H1 (cell line): Measurements from ENCODE around the gene FAM171A1. TPM values are rescaled to one million over a fixed set of nuclear protein-coding genes. Genes with fewer than 3 reads are reported as not detected.

ENCODE experiments used
- CTCF ChIA-PET: fragments of 300-600 bp; sonication (Branson Sonifier 250); formaldehyde crosslinking; loops from one replicate; lab custom pipeline; 2021; ENCODE audit not compliant: partially characterized antibody; lab: Charles Lee
- POLR2A ChIA-PET: fragments of 300-600 bp; sonication (Branson Sonifier 250); formaldehyde crosslinking; loops from one replicate; lab custom pipeline; 2021; ENCODE audit warnings: inconsistent platforms; ENCODE audit not compliant: partially characterized antibody; lab: Charles Lee
- DNase-seq, 2 experiments: peaks; one replicate each; pipeline versions ENCODE4 v3.0.0 to v3.0.0-alpha.2; 2010 to 2022; ENCODE audit warnings: low spot score in 2 of 2, low read depth in 1 of 2, mixed read lengths in 1 of 2
- FAIRE-seq: peaks from 2 replicates; lab custom pipeline; 2011; peaks lifted over from hg19 to GRCh38; lab: Jason Lieb, UNC
- H2AFZ ChIP-seq: 2 replicates; pipeline ENCODE4 v1.8.1; 2012; ENCODE audit warnings: low read length, inconsistent platforms
- H2AK5ac ChIP-seq: 2 replicates; pipeline ENCODE4 v1.6.1; 2013; ENCODE audit warnings: low read depth, low read length
- H2BK120ac ChIP-seq: replicated peaks from 2 replicates; pipeline ENCODE3; 2013; ENCODE audit warnings: low read depth, low read length, inconsistent platforms
- H2BK12ac ChIP-seq: 2 replicates; pipeline ENCODE4 v1.6.1; 2013; ENCODE audit warnings: low read depth, low read length
- H2BK15ac ChIP-seq: 2 replicates; pipeline ENCODE4 v1.6.1; 2013; ENCODE audit warnings: low read length
- H2BK20ac ChIP-seq: 2 replicates; pipeline ENCODE4 v1.6.1; 2013; ENCODE audit warnings: low read length
- H2BK5ac ChIP-seq: 2 replicates; pipeline ENCODE4 v1.6.1; 2013; ENCODE audit warnings: low read depth, low read length
- H3K14ac ChIP-seq: 2 replicates; pipeline ENCODE4 v1.6.1; 2013; ENCODE audit warnings: inconsistent platforms; ENCODE audit not compliant: insufficient read length
- H3K18ac ChIP-seq: 2 replicates; pipeline ENCODE4 v1.6.1; 2013; ENCODE audit warnings: low read length; ENCODE audit errors: extremely low read depth
- H3K23ac ChIP-seq: 2 replicates; pipeline ENCODE4 v1.6.1; 2013; ENCODE audit warnings: inconsistent platforms; ENCODE audit not compliant: insufficient read length
- H3K23me2 ChIP-seq: 2 replicates; pipeline ENCODE4 v1.6.1; 2013; ENCODE audit warnings: low read depth, low read length
- H3K27ac ChIP-seq: 2 replicates; pipeline ENCODE4 v1.6.1; 2011; ENCODE audit warnings: low read depth, low read length, inconsistent platforms
- H3K27me3 ChIP-seq, 4 experiments: replicated peaks in 1 of 4; 1 replicate in 1 of 4; 2 replicates in 3 of 4; pipeline versions ENCODE4 v1.6.1 to v1.8.1; 2011 to 2013; ENCODE audit warnings: low read length in 3 of 4, mild to moderate bottlenecking in 3 of 4, inconsistent platforms in 2 of 4, mixed read lengths in 2 of 4, moderate library complexity in 1 of 4; ENCODE audit not compliant: control insufficient read depth in 3 of 4, insufficient read depth in 3 of 4; ENCODE audit errors: extremely low read depth in 1 of 4
- H3K36me3 ChIP-seq, 4 experiments: 2 replicates each; pipeline versions ENCODE4 v1.6.1 to v1.8.1; 2011 to 2013; ENCODE audit warnings: mild to moderate bottlenecking in 4 of 4, low read length in 3 of 4, moderate library complexity in 2 of 4, control low read depth in 1 of 4, inconsistent platforms in 1 of 4; ENCODE audit not compliant: insufficient read depth in 4 of 4, control insufficient read depth in 2 of 4
- H3K4ac ChIP-seq: replicated peaks from 2 replicates; pipeline ENCODE3; 2013; ENCODE audit warnings: low read length, low read depth, mixed read lengths, inconsistent platforms; ENCODE audit not compliant: insufficient read length
- H3K4me1 ChIP-seq, 4 experiments: replicated peaks in 1 of 4; 1 replicate in 1 of 4; 2 replicates in 3 of 4; pipeline versions ENCODE4 v1.6.1 to v1.8.1; 2011 to 2013; ENCODE audit warnings: low read length in 3 of 4, inconsistent platforms in 2 of 4, mixed read lengths in 1 of 4; ENCODE audit not compliant: insufficient read depth in 4 of 4, control insufficient read depth in 3 of 4
- H3K4me2 ChIP-seq, 2 experiments: 2 replicates each; pipeline versions ENCODE4 v1.6.1 to v1.8.1; 2011 to 2013; ENCODE audit warnings: low read depth in 2 of 2, low read length in 2 of 2, control low read depth in 1 of 2, inconsistent platforms in 1 of 2, mild to moderate bottlenecking in 1 of 2; ENCODE audit not compliant: insufficient read depth in 1 of 2
- H3K4me3 ChIP-seq, 4 experiments: fragments of 200-600, 300-600 bp in 1 of 4; sonication (generic), shearing (Covaris generic), sonication (Bioruptor Twin) in 1 of 4; 2 replicates each; pipeline versions ENCODE4 v1.5.1 to v1.8.1; 2011 to 2016; ENCODE audit warnings: low read length in 4 of 4, low read depth in 3 of 4, control low read depth in 2 of 4, inconsistent platforms in 2 of 4, mild to moderate bottlenecking in 2 of 4, mixed read lengths in 1 of 4, moderate library complexity in 1 of 4; ENCODE audit not compliant: insufficient read depth in 2 of 4; ENCODE audit errors: extremely low read depth in 1 of 4
- H3K56ac ChIP-seq: replicated peaks from 2 replicates; pipeline ENCODE3; 2013; ENCODE audit warnings: low read depth, mild to moderate bottlenecking, mixed read lengths, low read length, inconsistent platforms; ENCODE audit not compliant: insufficient read length
- H3K79me1 ChIP-seq: 2 replicates; pipeline ENCODE4 v1.6.1; 2013; ENCODE audit warnings: low read depth, low read length, control low read depth
- H3K79me2 ChIP-seq, 2 experiments: 2 replicates each; pipeline versions ENCODE4 v1.6.1 to v1.8.1; 2012 to 2013; ENCODE audit warnings: low read length in 2 of 2, mild to moderate bottlenecking in 2 of 2, inconsistent platforms in 1 of 2; ENCODE audit not compliant: insufficient read depth in 2 of 2, control insufficient read depth in 1 of 2
- H3K9ac ChIP-seq, 4 experiments: replicated peaks in 1 of 4; 1 replicate in 1 of 4; 2 replicates in 3 of 4; pipeline versions ENCODE4 v1.6.1 to v1.8.1; 2011 to 2013; ENCODE audit warnings: low read depth in 3 of 4, low read length in 3 of 4, control low read depth in 2 of 4, mild to moderate bottlenecking in 2 of 4, moderate library complexity in 2 of 4, inconsistent platforms in 1 of 4; ENCODE audit errors: extremely low read depth in 1 of 4
- H3K9me3 ChIP-seq, 2 experiments: 2 replicates each; pipeline versions ENCODE4 v1.6.1 to v1.8.1; 2012 to 2013; ENCODE audit warnings: mild to moderate bottlenecking in 2 of 2, moderate library complexity in 2 of 2, control low read depth in 1 of 2, inconsistent platforms in 1 of 2, low read depth in 1 of 2, low read length in 1 of 2, mixed read lengths in 1 of 2; ENCODE audit not compliant: insufficient read depth in 2 of 2
- H4K20me1 ChIP-seq, 2 experiments: replicated peaks in 1 of 2; 2 replicates each; pipeline versions ENCODE3 to v1.8.1; 2011 to 2013; ENCODE audit warnings: inconsistent platforms in 2 of 2, low read length in 2 of 2, mild to moderate bottlenecking in 1 of 2; ENCODE audit not compliant: insufficient read depth in 2 of 2, control insufficient read depth in 1 of 2
- H4K5ac ChIP-seq: 2 replicates; pipeline ENCODE4 v1.6.1; 2013; ENCODE audit warnings: low read length, low read depth, mixed read lengths, inconsistent platforms; ENCODE audit not compliant: insufficient read length
- H4K8ac ChIP-seq: 2 replicates; pipeline ENCODE4 v1.8.0; 2013; ENCODE audit warnings: mild to moderate bottlenecking, moderate library complexity, low read length, inconsistent platforms; ENCODE audit not compliant: insufficient read depth; ENCODE audit errors: extremely low read depth
- H4K91ac ChIP-seq: replicated peaks from 2 replicates; pipeline ENCODE3; 2013; ENCODE audit warnings: low read length, mixed read lengths, inconsistent platforms; ENCODE audit not compliant: insufficient read length
- ASH2L ChIP-seq: fragments of 200-600, 300-600 bp; sonication (generic); IDR thresholded peaks from one replicate; pipeline ENCODE4 v1.7.1; 2017; ENCODE audit warnings: low read length
- ATF2 ChIP-seq: IDR thresholded peaks from 2 replicates; pipeline ENCODE4 v1.6.1; 2012; ENCODE audit warnings: low read length, inconsistent platforms
- CBX5 ChIP-seq: fragments of 300-800, 300-1000 bp; sonication (generic); IDR thresholded peaks from 2 replicates; pipeline ENCODE4 v1.7.1; 2016; ENCODE audit warnings: antibody characterized with exemption, low read length, low read depth
- CREB1 ChIP-seq: IDR thresholded peaks from 2 replicates; pipeline ENCODE4 v1.6.1; 2012; ENCODE audit warnings: inconsistent platforms
- EZH2 ChIP-seq: fragments of 200-600 bp; sonication (generic); IDR thresholded peaks from 2 replicates; pipeline ENCODE4 v1.7.1; 2012; ENCODE audit warnings: low read depth, mild to moderate bottlenecking, moderate library complexity, low read length, inconsistent platforms; ENCODE audit not compliant: severe bottlenecking
- HDAC2 ChIP-seq, 2 experiments: fragments of 300-600 bp in 1 of 2; sonication (generic) in 1 of 2; IDR thresholded peaks; 2 replicates each; pipeline ENCODE4 v1.6.1; 2011 to 2012; ENCODE audit warnings: low read depth in 2 of 2, low read length in 2 of 2, mild to moderate bottlenecking in 2 of 2, moderate library complexity in 2 of 2, borderline replicate concordance in 1 of 2, inconsistent platforms in 1 of 2
- KDM4A ChIP-seq: IDR thresholded peaks from one replicate; pipeline ENCODE4 v1.7.1; 2012; ENCODE audit warnings: low read depth, mild to moderate bottlenecking, moderate library complexity, low read length, inconsistent platforms; ENCODE audit not compliant: severe bottlenecking
- MAX ChIP-seq: IDR thresholded peaks from 2 replicates; pipeline ENCODE4 v1.6.1; 2012; ENCODE audit warnings: inconsistent platforms
- SRF ChIP-seq: IDR thresholded peaks from 2 replicates; pipeline ENCODE4 v1.6.1; 2011; ENCODE audit warnings: mild to moderate bottlenecking, low read depth, low read length, moderate library complexity
- SUZ12 ChIP-seq: fragments of 200-600 bp; sonication (generic); IDR thresholded peaks from 2 replicates; pipeline ENCODE4 v1.6.1; 2012; ENCODE audit warnings: mild to moderate bottlenecking, inconsistent platforms, low read length, moderate library complexity, mixed read lengths
- TBP ChIP-seq: IDR thresholded peaks from 2 replicates; pipeline ENCODE4 v1.6.1; 2011; ENCODE audit warnings: low read depth, low read length, improper control_type of control experiment
- TEAD4 ChIP-seq: IDR thresholded peaks from 2 replicates; pipeline ENCODE4 v1.6.1; 2012; ENCODE audit warnings: low read depth, low read length, inconsistent platforms, mixed read lengths
- ZNF274 ChIP-seq: IDR thresholded peaks from 2 replicates; pipeline ENCODE4 v1.7.0; 2012; ENCODE audit warnings: low read length, borderline replicate concordance; ENCODE audit errors: extremely low read depth
- WGBS, 2 experiments: shearing (Covaris generic) in 1 of 2; methylation state at CpG; one replicate each; pipeline versions ENCODE4 v1.1.6 to v1.1.7; 2013 to 2015; ENCODE audit warnings: low lambda C conversion rate in 2 of 2, mixed read lengths in 2 of 2, inconsistent platforms in 1 of 2, low coverage in 1 of 2, missing lambda C conversion rate in 1 of 2; ENCODE audit not compliant: insufficient replicate concordance in 2 of 2, insufficient coverage in 1 of 2, insufficient read length in 1 of 2; ENCODE audit errors: extremely low coverage in 1 of 2, missing lambda C conversion rate in 1 of 2; 5-methylcytosine and 5-hydroxymethylcytosine counted together
- polyA plus RNA-seq, 7 experiments: library from polyadenylated mRNA; depleted of rRNA in 3 of 7; stranded (reverse) in 5 of 7; unstranded in 2 of 7; fragments of >200 nt in 5 of 7; fragments of 200-250 nt in 2 of 7; gene quantifications; 1 replicate in 5 of 7; 2 replicates in 1 of 7; 4 replicates in 1 of 7; pipeline versions ENCODE4 v1.2.1 to v1.2.3, GENCODE V29; 2011 to 2013; ENCODE audit warnings: missing spikeins in 2 of 7, mixed read lengths in 2 of 7
- total RNA-seq: library from RNA; stranded (reverse); fragmentation: NEBNext Ultra II Directional; extraction: Animal tissue kit (Norgen Biotek cat#: 25700); gene quantifications from 2 replicates; pipeline ENCODE4 v1.2.1, GENCODE V29; 2021

FAM171A1 gene
- total and polyA plus RNA-seq, 2 of the 8 experiments (the other 6 are each of a cell fraction or from before 2014, with no cell fraction given), result 26.6 to 42.1 TPM

- no peak overlapping the region for H2BK20ac ChIP-seq
- CTCF ChIA-PET, result interaction anchor here (1.7 to 4.6 kb wide), 2 partner anchors 13 to 44 kb away, joined by 4 to 21 read pairs; no protein-coding TSS in a partner anchor
- no peak overlapping the region for H3K9ac ChIP-seq
- DNase-seq, result no peak
- H2AFZ ChIP-seq, result no peak overlapping the region
- no peak overlapping the region for H4K91ac ChIP-seq
- no peak overlapping the region for H3K4me2 ChIP-seq
- H3K14ac ChIP-seq, result no peak overlapping the region
- no peak overlapping the region for H2BK12ac ChIP-seq
- no peak overlapping the region for H3K4ac ChIP-seq
- H3K9me3 ChIP-seq, result no peaks in the 10 kb centered on the region
- no peaks in the 10 kb centered on the region for H3K79me2 ChIP-seq
- WGBS, 2 experiments, result 94% methylated on average over 6 of the region's 6 CpGs; no CpG with 5 or more reads in 1 of the 2 experiments
- POLR2A ChIA-PET, result no interaction called here
- H3K23me2 ChIP-seq, result no peaks in the 10 kb centered on the region
- no peak overlapping the region for H2BK5ac ChIP-seq
- no peak overlapping the region for H3K18ac ChIP-seq
- H2AK5ac ChIP-seq, result no peak overlapping the region
- no peak overlapping the region for H2BK15ac ChIP-seq
- H2BK120ac ChIP-seq, result no peak overlapping the region
- no peaks in the 10 kb centered on the region for H3K4me1 ChIP-seq
- H4K20me1 ChIP-seq, result peaks cover 0 to 2% of the 10 kb centered on the region in 2 experiments
- no peaks in the 10 kb centered on the region for H3K27me3 ChIP-seq
- H3K36me3 ChIP-seq, result no peaks in the 10 kb centered on the region; a peak in 2 of 8 replicates
- H4K5ac ChIP-seq, result no peak overlapping the region
- no peaks in the 10 kb centered on the region for H3K79me1 ChIP-seq
- no peak for FAIRE-seq
- H3K23ac ChIP-seq, result no peak overlapping the region
- H4K8ac ChIP-seq, result no peak overlapping the region
- no peak overlapping the region for H3K56ac ChIP-seq
- no peak overlapping the region for H3K4me3 ChIP-seq
- H3K27ac ChIP-seq, result no peak overlapping the region
- TF ChIP-seq KDM4A (no peak), ATF2 (no peak), TEAD4 (no peak), MAX (no peak), SUZ12 (no peak), SRF (no peak), HDAC2 (IDR thresholded peaks at IDR 0.05; ENCODE audit: borderline replicate concordance in 1 of 2, low read depth in 2 of 2, low read length in 2 of 2) (no peak), ZNF274 (no peak), TBP (no peak), ASH2L (no peak), EZH2 (no peak), CBX5 (no peak), CREB1 (no peak)
Measured at GRCh38 chr10:15223174-15223573, 147.9 kb downstream of the FAM171A1 start.
